Ramos (cell line): ENCODE results near the gene IL17C.
"Not testable (repeated sequence)": the region's sequence is repeated elsewhere in the genome, so short reads cannot be mapped to it uniquely, and the experiment has no call there.

Experiments used
- in situ Hi-C: fragments of 300-500 bp; cut with MboI; formaldehyde crosslinking; loops from one replicate; pipeline ENCODE4 v1.14.3; 2022; ENCODE audit warnings: low sequenced_read_pairs; ENCODE audit not compliant: unreplicated experiment

Gene IL17C

GRCh38 chr16:88655053-88655732 is 16.8 kb downstream of the IL17C start:
- in situ Hi-C loops = no loop called here

- in situ Hi-C loops = no loop called here
Measured at GRCh38 chr16:88655733-88656281, 17.4 kb downstream of the IL17C start.

- in situ Hi-C loops = no loop called here
Measured at GRCh38 chr16:88656291-88656980, 18.1 kb downstream of the IL17C start.

GRCh38 chr16:88657371-88657770 is 19.0 kb downstream of the IL17C start:
- in situ Hi-C loops = no loop called here

- in situ Hi-C loops = no loop called here
Measured at GRCh38 chr16:88658714-88659113, 20.3 kb downstream of the IL17C start.

GRCh38 chr16:88659160-88659559 is 20.8 kb downstream of the IL17C start:
- in situ Hi-C loops = no loop called here

GRCh38 chr16:88661468-88661867 is 23.1 kb downstream of the IL17C start:
- in situ Hi-C loops = no loop called here

- in situ Hi-C loops = no loop called here
Measured at GRCh38 chr16:88662222-88662842, 24.0 kb downstream of the IL17C start.

GRCh38 chr16:88662843-88663606 is 24.7 kb downstream of the IL17C start, which contains the start of gene MVD:
Gene MVD (minus strand): TSS chr16:88663091. CDS start chr16:88663080, 11 bp downstream.
- in situ Hi-C loops = no loop called here

GRCh38 chr16:88665148-88665547 is 26.8 kb downstream of the IL17C start:
- in situ Hi-C loops = no loop called here

- in situ Hi-C loops = no loop called here
Measured at GRCh38 chr16:88665570-88665969, 27.2 kb downstream of the IL17C start.

- in situ Hi-C loops = no loop called here
Measured at GRCh38 chr16:88667461-88667860, 29.1 kb downstream of the IL17C start.

- in situ Hi-C loops = not testable (repeated sequence)
Measured at GRCh38 chr16:88669493-88669892, 31.1 kb downstream of the IL17C start.

GRCh38 chr16:88669980-88670379 is 31.6 kb downstream of the IL17C start:
- in situ Hi-C loops = no loop called here

GRCh38 chr16:88671806-88672205 is 33.4 kb downstream of the IL17C start:
- in situ Hi-C loops = no loop called here

GRCh38 chr16:88672776-88673175 is 34.4 kb downstream of the IL17C start:
- in situ Hi-C loops = no loop called here

- in situ Hi-C loops = no loop called here
Measured at GRCh38 chr16:88673716-88674379, 35.5 kb downstream of the IL17C start.

- in situ Hi-C loops = no loop called here
Measured at GRCh38 chr16:88676502-88677242, 38.3 kb downstream of the IL17C start.

GRCh38 chr16:88677721-88678120 is 39.3 kb downstream of the IL17C start:
- in situ Hi-C loops = no loop called here
